Measurements from ENCODE around the gene CRTAP.
A peak's percentile ranks its signal among the peaks of the same experiment; 100 is the strongest.

The CRTAP gene

DNA sequence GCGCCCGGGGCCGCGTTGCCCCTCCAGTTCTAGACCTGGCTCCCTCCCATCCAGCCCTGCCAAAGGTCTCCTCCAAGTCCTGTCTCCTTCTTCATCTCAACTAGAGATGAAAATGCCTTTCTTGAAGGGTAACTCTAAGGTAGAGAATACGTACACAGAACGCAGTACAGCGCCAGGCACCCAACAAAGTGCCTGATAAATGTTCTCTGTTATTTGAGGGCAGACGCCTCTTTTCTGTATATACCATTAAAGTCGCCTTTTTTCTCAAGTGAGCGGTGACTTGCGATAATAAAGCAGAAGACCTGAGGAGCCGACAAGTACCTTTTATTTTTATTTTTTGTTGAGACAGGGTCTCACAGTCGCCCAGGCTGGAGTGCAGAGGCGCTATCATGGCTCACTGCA, 809 bp downstream of the CRTAP start:
- Histone ChIP-seq H3K9ac (ENCODE audit: low read length in 5 of 5) (peak overlapping the region in 3 of 5 donors; percentile 26 to 63 (median 30)), H3K4me1 (ENCODE audit: control insufficient read depth in 5 of 5, insufficient read depth in 5 of 5, low read length in 5 of 5) (peaks cover 4 to 58% (median 44%) of the 10 kb centered on the region in 5 donors), H3K4me3 (ENCODE audit: low read depth in 1 of 5, low read length in 5 of 5) (peak overlapping the region; percentile 67 to 95 (median 87)), H3K9me3 (ENCODE audit: control insufficient read depth in 5 of 5, low read length in 5 of 5) (no peaks in the 10 kb centered on the region), H3K36me3 (ENCODE audit: control insufficient read depth in 5 of 5, insufficient read depth in 5 of 5, low read length in 5 of 5) (peaks cover 0 to 5% (median 0%) of the 10 kb centered on the region in 5 donors), H3K27me3 (ENCODE audit: control insufficient read depth in 5 of 5, insufficient read depth in 4 of 5, low read length in 5 of 5) (no peaks in the 10 kb centered on the region), H3K27ac (ENCODE audit: low read depth, low read length) (peak overlapping the region; percentile 80)

DNA sequence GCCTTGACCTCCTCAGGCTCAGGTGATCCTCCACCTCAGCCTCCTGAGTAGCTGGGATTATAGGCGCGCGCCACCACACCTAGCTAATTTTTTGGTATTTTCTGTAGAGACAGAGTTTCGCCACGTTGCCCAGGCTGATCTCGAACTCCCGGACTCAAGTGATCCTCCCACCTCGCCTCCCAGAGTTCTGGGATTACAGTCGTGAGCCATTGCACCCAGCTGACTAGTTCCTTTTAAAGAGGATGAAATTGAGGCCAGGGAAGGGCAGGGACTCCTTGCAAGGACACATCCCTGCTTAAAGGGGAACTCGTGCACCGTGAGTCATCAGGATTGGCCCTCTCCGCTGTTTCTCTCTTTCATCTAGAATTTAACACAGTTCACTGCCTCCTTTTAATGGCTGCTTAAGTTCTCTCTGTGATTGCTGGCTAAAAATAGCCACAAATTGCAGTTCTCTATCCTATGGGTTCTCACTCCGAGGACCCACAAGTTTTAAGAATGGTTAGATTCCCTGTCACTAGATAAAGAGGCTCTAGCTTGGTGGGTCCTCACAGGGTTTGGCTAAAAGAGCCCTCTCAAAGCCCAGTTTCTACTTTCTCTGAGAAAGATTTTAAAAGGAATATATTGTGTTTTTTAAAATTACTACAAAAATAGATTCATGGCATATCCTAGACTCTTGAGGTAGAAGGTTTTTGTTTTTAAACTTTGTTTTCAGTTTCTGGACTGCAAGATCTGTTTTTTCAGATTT, 1.4 kb downstream of the CRTAP start:
- peak overlapping the region; percentile 80 for H3K27ac ChIP-seq (ENCODE audit: low read depth, low read length)
- no peaks in the 10 kb centered on the region for H3K27me3 ChIP-seq (ENCODE audit: control insufficient read depth in 5 of 5, insufficient read depth in 4 of 5, low read length in 5 of 5)
- peak overlapping the region in 4 of 5 donors; percentile 34 to 83 (median 70) for H3K9ac ChIP-seq (ENCODE audit: low read length in 5 of 5)
- H3K36me3 ChIP-seq (ENCODE audit: control insufficient read depth in 5 of 5, insufficient read depth in 5 of 5, low read length in 5 of 5): peaks cover 0 to 5% (median 0%) of the 10 kb centered on the region in 5 donors
- H3K4me3 ChIP-seq (ENCODE audit: low read depth in 1 of 5, low read length in 5 of 5): peak overlapping the region; percentile 67 to 95 (median 87)
- peaks cover 4 to 64% (median 50%) of the 10 kb centered on the region in 5 donors for H3K4me1 ChIP-seq (ENCODE audit: control insufficient read depth in 5 of 5, insufficient read depth in 5 of 5, low read length in 5 of 5)
- H3K9me3 ChIP-seq (ENCODE audit: control insufficient read depth in 5 of 5, low read length in 5 of 5): no peaks in the 10 kb centered on the region

DNA sequence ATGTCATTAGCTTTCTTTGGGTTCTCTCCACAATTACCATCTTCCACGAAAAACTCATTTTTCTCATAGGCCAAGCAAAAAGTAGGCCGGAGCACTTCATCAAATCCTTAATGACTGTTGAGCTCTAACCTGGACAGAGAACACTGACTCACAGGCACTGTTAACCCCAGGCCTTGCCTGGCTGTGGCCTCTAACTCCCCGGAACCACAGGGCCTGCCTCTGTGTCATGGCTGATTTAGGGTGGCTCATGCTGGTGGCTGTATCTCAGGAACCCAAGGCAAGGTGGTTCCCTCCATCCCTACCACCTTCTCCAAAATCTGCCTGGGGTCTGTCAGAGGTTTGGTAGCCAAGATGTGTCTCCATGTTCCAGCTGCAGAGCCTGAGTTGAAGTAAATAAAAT, 3.6 kb downstream of the CRTAP start:
- peaks cover 4 to 74% (median 64%) of the 10 kb centered on the region in 5 donors for H3K4me1 ChIP-seq (ENCODE audit: control insufficient read depth in 5 of 5, insufficient read depth in 5 of 5, low read length in 5 of 5)
- H3K9ac ChIP-seq (ENCODE audit: low read length in 5 of 5): no peak overlapping the region
- H3K27ac ChIP-seq (ENCODE audit: low read depth, low read length): peak overlapping the region; percentile 80
- peaks cover 0 to 20% (median 17%) of the 10 kb centered on the region in 5 donors for H3K36me3 ChIP-seq (ENCODE audit: control insufficient read depth in 5 of 5, insufficient read depth in 5 of 5, low read length in 5 of 5)
- no peaks in the 10 kb centered on the region for H3K9me3 ChIP-seq (ENCODE audit: control insufficient read depth in 5 of 5, low read length in 5 of 5)
- no peak overlapping the region for H3K4me3 ChIP-seq (ENCODE audit: low read depth in 1 of 5, low read length in 5 of 5)
- H3K27me3 ChIP-seq (ENCODE audit: control insufficient read depth in 5 of 5, insufficient read depth in 4 of 5, low read length in 5 of 5): no peaks in the 10 kb centered on the region

DNA sequence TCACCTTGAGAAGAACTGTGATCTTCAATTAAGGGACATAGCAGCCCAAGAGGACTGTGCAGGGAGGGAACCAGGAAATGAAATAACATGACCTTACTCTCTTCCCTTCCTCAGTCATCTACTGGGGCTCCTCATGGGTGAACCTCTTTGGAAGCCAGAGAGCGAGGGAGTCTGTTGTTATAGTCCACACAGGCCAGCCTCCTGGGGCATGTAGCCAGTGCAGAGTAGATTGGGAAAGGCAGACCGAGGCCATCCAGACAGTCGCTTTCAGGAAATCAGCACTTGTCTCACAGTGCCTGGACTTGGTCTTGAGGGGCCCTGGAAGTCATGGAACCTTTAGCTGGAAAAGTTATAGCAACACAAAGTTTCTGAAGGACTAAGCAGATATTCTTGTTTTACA, 6.1 kb downstream of the CRTAP start:
- Histone ChIP-seq H3K27me3 (ENCODE audit: control insufficient read depth in 5 of 5, insufficient read depth in 4 of 5, low read length in 5 of 5) (no peaks in the 10 kb centered on the region), H3K27ac (ENCODE audit: low read depth, low read length) (peak overlapping the region; percentile 80), H3K4me3 (ENCODE audit: low read depth in 1 of 5, low read length in 5 of 5) (no peak overlapping the region), H3K9me3 (ENCODE audit: control insufficient read depth in 5 of 5, low read length in 5 of 5) (no peaks in the 10 kb centered on the region), H3K4me1 (ENCODE audit: control insufficient read depth in 5 of 5, insufficient read depth in 5 of 5, low read length in 5 of 5) (peaks cover 4 to 63% (median 54%) of the 10 kb centered on the region in 5 donors), H3K9ac (ENCODE audit: low read length in 5 of 5) (peak overlapping the region in 2 of 5 donors; percentile 5 to 29), H3K36me3 (ENCODE audit: control insufficient read depth in 5 of 5, insufficient read depth in 5 of 5, low read length in 5 of 5) (peaks cover 4 to 40% (median 30%) of the 10 kb centered on the region in 5 donors)

DNA sequence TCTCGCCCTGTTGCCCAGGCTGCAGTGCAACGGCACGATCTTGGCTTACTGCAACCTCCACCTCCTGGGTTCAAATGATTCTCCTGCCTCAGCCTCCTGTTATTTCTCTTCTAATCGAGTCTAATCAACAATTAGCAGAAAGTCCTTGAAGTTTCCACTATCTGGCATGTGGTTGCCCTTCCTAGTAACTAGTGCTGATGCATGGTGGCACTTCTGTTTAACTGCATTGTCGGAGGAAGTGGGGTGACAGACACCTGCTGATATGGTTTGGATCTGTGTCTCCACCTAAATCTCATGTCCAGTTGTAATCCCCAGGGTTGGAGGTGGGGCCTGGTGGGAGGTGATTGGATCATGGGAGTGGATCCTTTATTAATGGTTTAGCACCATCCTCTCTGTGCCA, 9.2 kb downstream of the CRTAP start:
- Histone ChIP-seq H3K27me3 (ENCODE audit: control insufficient read depth in 5 of 5, insufficient read depth in 4 of 5, low read length in 5 of 5) (no peaks in the 10 kb centered on the region), H3K36me3 (ENCODE audit: control insufficient read depth in 5 of 5, insufficient read depth in 5 of 5, low read length in 5 of 5) (peaks cover 22 to 66% (median 35%) of the 10 kb centered on the region in 5 donors), H3K27ac (ENCODE audit: low read depth, low read length) (no peak overlapping the region), H3K9ac (ENCODE audit: low read length in 5 of 5) (no peak overlapping the region), H3K9me3 (ENCODE audit: control insufficient read depth in 5 of 5, low read length in 5 of 5) (no peaks in the 10 kb centered on the region), H3K4me3 (ENCODE audit: low read depth in 1 of 5, low read length in 5 of 5) (no peak overlapping the region), H3K4me1 (ENCODE audit: control insufficient read depth in 5 of 5, insufficient read depth in 5 of 5, low read length in 5 of 5) (peaks cover 4 to 38% (median 31%) of the 10 kb centered on the region in 5 donors)

- H3K9me3 ChIP-seq (ENCODE audit: control insufficient read depth in 5 of 5, low read length in 5 of 5): no peaks in the 10 kb centered on the region
- H3K36me3 ChIP-seq (ENCODE audit: control insufficient read depth in 5 of 5, insufficient read depth in 5 of 5, low read length in 5 of 5): peaks cover 22 to 61% (median 35%) of the 10 kb centered on the region in 5 donors
- no peaks in the 10 kb centered on the region for H3K27me3 ChIP-seq (ENCODE audit: control insufficient read depth in 5 of 5, insufficient read depth in 4 of 5, low read length in 5 of 5)
- no peak overlapping the region for H3K4me3 ChIP-seq (ENCODE audit: low read depth in 1 of 5, low read length in 5 of 5)
- H3K4me1 ChIP-seq (ENCODE audit: control insufficient read depth in 5 of 5, insufficient read depth in 5 of 5, low read length in 5 of 5): peaks cover 0 to 21% (median 19%) of the 10 kb centered on the region in 5 donors
- no peak overlapping the region for H3K9ac ChIP-seq (ENCODE audit: low read length in 5 of 5)
- H3K27ac ChIP-seq (ENCODE audit: low read depth, low read length): no peak overlapping the region
Measured at GRCh38 chr3:33124638-33125037, 10.8 kb downstream of the CRTAP start.

- H3K27me3 ChIP-seq (ENCODE audit: control insufficient read depth in 5 of 5, insufficient read depth in 4 of 5, low read length in 5 of 5): no peaks in the 10 kb centered on the region
- no peaks in the 10 kb centered on the region for H3K9me3 ChIP-seq (ENCODE audit: control insufficient read depth in 5 of 5, low read length in 5 of 5)
- H3K36me3 ChIP-seq (ENCODE audit: control insufficient read depth in 5 of 5, insufficient read depth in 5 of 5, low read length in 5 of 5): peaks cover 25 to 67% (median 41%) of the 10 kb centered on the region in 5 donors
- no peak overlapping the region for H3K27ac ChIP-seq (ENCODE audit: low read depth, low read length)
- peaks cover 0 to 12% (median 11%) of the 10 kb centered on the region in 5 donors for H3K4me1 ChIP-seq (ENCODE audit: control insufficient read depth in 5 of 5, insufficient read depth in 5 of 5, low read length in 5 of 5)
- H3K4me3 ChIP-seq (ENCODE audit: low read depth in 1 of 5, low read length in 5 of 5): no peak overlapping the region
- H3K9ac ChIP-seq (ENCODE audit: low read length in 5 of 5): no peak overlapping the region
Measured at GRCh38 chr3:33125840-33126239, 12.0 kb downstream of the CRTAP start.

- H3K9me3 ChIP-seq (ENCODE audit: control insufficient read depth in 5 of 5, low read length in 5 of 5): no peaks in the 10 kb centered on the region
- no peaks in the 10 kb centered on the region for H3K27me3 ChIP-seq (ENCODE audit: control insufficient read depth in 5 of 5, insufficient read depth in 4 of 5, low read length in 5 of 5)
- H3K4me3 ChIP-seq (ENCODE audit: low read depth in 1 of 5, low read length in 5 of 5): no peak overlapping the region
- peak overlapping the region in 4 of 5 donors; percentile 35 to 50 (median 36) for H3K9ac ChIP-seq (ENCODE audit: low read length in 5 of 5)
- no peak overlapping the region for H3K27ac ChIP-seq (ENCODE audit: low read depth, low read length)
- peaks cover 28 to 71% (median 48%) of the 10 kb centered on the region in 5 donors for H3K36me3 ChIP-seq (ENCODE audit: control insufficient read depth in 5 of 5, insufficient read depth in 5 of 5, low read length in 5 of 5)
- H3K4me1 ChIP-seq (ENCODE audit: control insufficient read depth in 5 of 5, insufficient read depth in 5 of 5, low read length in 5 of 5): peaks cover 0 to 2% (median 0%) of the 10 kb centered on the region in 5 donors
Measured at GRCh38 chr3:33128706-33129105, 14.9 kb downstream of the CRTAP start.

DNA sequence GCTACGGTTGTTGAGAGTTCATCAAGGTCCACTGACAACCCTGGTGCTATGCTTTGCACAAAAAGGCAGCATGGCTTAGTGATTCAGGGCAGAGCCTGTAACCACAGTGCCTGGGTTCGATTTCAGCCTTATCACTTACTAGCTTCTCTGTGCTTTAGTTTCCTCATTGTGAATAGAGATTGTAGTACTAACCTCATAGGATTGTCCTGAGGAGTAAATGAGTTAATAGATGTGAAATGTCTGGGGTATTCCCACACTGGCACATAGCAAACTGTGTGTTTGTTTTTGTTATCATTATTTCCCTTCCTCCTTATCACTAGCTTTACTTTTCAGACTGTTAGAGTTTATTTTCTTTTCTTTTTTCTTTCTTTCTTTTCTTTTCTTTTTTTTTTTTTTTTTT, 16.3 kb downstream of the CRTAP start:
- H3K27ac ChIP-seq (ENCODE audit: low read depth, low read length): no peak overlapping the region
- H3K9me3 ChIP-seq (ENCODE audit: control insufficient read depth in 5 of 5, low read length in 5 of 5): no peaks in the 10 kb centered on the region
- no peaks in the 10 kb centered on the region for H3K27me3 ChIP-seq (ENCODE audit: control insufficient read depth in 5 of 5, insufficient read depth in 4 of 5, low read length in 5 of 5)
- no peak overlapping the region for H3K4me3 ChIP-seq (ENCODE audit: low read depth in 1 of 5, low read length in 5 of 5)
- H3K36me3 ChIP-seq (ENCODE audit: control insufficient read depth in 5 of 5, insufficient read depth in 5 of 5, low read length in 5 of 5): peaks cover 33 to 72% (median 53%) of the 10 kb centered on the region in 5 donors
- no peak overlapping the region for H3K9ac ChIP-seq (ENCODE audit: low read length in 5 of 5)
- no peaks in the 10 kb centered on the region for H3K4me1 ChIP-seq (ENCODE audit: control insufficient read depth in 5 of 5, insufficient read depth in 5 of 5, low read length in 5 of 5)

DNA sequence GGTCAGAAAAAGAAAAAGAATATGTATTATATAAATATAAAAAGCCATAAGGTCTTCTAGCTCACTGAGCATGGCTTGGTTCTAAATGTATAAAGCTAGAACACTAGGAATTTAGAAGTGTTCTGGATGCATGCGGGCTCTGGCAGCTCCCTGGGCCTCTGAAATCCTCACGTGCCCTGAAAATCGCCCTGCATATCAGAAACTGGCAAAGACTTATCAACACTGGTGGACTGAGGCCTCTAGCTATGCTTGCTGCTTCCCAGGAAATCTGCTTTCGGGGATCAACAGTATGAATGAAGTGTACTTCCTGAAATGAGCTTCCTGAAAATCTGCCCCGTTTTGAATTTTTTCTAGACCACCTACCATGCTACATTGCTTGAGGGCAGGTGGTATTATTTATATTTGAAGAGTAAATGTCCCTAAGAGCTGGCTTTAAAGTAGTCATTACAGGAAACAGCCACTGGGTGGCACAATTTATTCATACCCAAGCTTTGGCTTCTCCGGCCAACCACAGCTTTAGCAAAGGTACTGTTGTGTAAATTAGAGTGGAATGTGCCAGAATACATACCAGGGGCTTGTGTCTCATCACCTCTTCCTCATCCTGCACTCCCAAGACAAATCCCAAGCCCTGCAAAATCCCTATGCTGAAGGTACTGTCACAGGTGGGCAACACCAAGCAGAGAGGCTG, 17.7 kb downstream of the CRTAP start:
- no peaks in the 10 kb centered on the region for H3K9me3 ChIP-seq (ENCODE audit: control insufficient read depth in 5 of 5, low read length in 5 of 5)
- H3K9ac ChIP-seq (ENCODE audit: low read length in 5 of 5): no peak overlapping the region
- no peaks in the 10 kb centered on the region for H3K27me3 ChIP-seq (ENCODE audit: control insufficient read depth in 5 of 5, insufficient read depth in 4 of 5, low read length in 5 of 5)
- H3K27ac ChIP-seq (ENCODE audit: low read depth, low read length): no peak overlapping the region
- no peaks in the 10 kb centered on the region for H3K4me1 ChIP-seq (ENCODE audit: control insufficient read depth in 5 of 5, insufficient read depth in 5 of 5, low read length in 5 of 5)
- H3K4me3 ChIP-seq (ENCODE audit: low read depth in 1 of 5, low read length in 5 of 5): no peak overlapping the region
- peaks cover 26 to 69% (median 50%) of the 10 kb centered on the region in 5 donors for H3K36me3 ChIP-seq (ENCODE audit: control insufficient read depth in 5 of 5, insufficient read depth in 5 of 5, low read length in 5 of 5)
